Ectodermal cell (in vitro differentiated cells): ENCODE measurements around the gene BCOR.

Experiments
- H3K27ac ChIP-seq: 2 replicates; pipeline ENCODE4 v1.7.0; 2013; ENCODE audit warnings: mild to moderate bottlenecking, low read depth, low read length; ENCODE audit not compliant: insufficient read depth, poor library complexity, severe bottlenecking
- H3K27me3 ChIP-seq: 2 replicates; pipeline ENCODE4 v1.7.0; 2013; ENCODE audit warnings: mild to moderate bottlenecking, low read length; ENCODE audit not compliant: insufficient read depth, control insufficient read depth, poor library complexity, severe bottlenecking
- H3K36me3 ChIP-seq: one replicate; pipeline ENCODE4 v1.7.0; 2013; ENCODE audit warnings: low read length; ENCODE audit not compliant: control insufficient read depth, insufficient read depth
- H3K4me1 ChIP-seq: one replicate; pipeline ENCODE4 v1.7.0; 2013; ENCODE audit warnings: low read length; ENCODE audit not compliant: control insufficient read depth, insufficient read depth
- H3K4me3 ChIP-seq: 2 replicates; pipeline ENCODE4 v1.7.0; 2013; ENCODE audit warnings: low read depth, low read length, control low read depth; ENCODE audit not compliant: insufficient read depth
- H3K9me3 ChIP-seq: 2 replicates; pipeline ENCODE4 v1.7.0; 2013; ENCODE audit warnings: mild to moderate bottlenecking, low read length, moderate library complexity; ENCODE audit not compliant: control insufficient read depth
- WGBS, 2 experiments: methylation state at CpG; one replicate each; pipeline ENCODE4 v1.1.7; 2013; ENCODE audit warnings: missing lambda C conversion rate in 2 of 2; 5-methylcytosine and 5-hydroxymethylcytosine counted together

Gene BCOR

GRCh38 chrX:40098264-40099054, 701 bp upstream of the BCOR start:
- Histone ChIP-seq H3K36me3 (no peaks in the 10 kb centered on the region), H3K4me1 (peaks cover 28% of the 10 kb centered on the region), H3K27ac (no peak overlapping the region), H3K9me3 (no peaks in the 10 kb centered on the region), H3K4me3 (peak overlapping the region; percentile 49), H3K27me3 (peaks cover 67% of the 10 kb centered on the region)
- 1% methylated on average over 74 of the region's 75 CpGs for WGBS, 2 experiments

- peak overlapping the region; percentile 49 for H3K4me3 ChIP-seq
- H3K4me1 ChIP-seq: peaks cover 26% of the 10 kb centered on the region
- peaks cover 67% of the 10 kb centered on the region for H3K27me3 ChIP-seq
- no peaks in the 10 kb centered on the region for H3K36me3 ChIP-seq
- no peaks in the 10 kb centered on the region for H3K9me3 ChIP-seq
- H3K27ac ChIP-seq: no peak overlapping the region
- 0% methylated on average over 42 of the region's 42 CpGs for WGBS, 2 experiments
Measured at GRCh38 chrX:40097141-40097503, 636 bp downstream of the BCOR start.

- no peaks in the 10 kb centered on the region for H3K9me3 ChIP-seq
- H3K27me3 ChIP-seq: peaks cover 70% of the 10 kb centered on the region
- peak overlapping the region; percentile 49 for H3K4me3 ChIP-seq
- peaks cover 20% of the 10 kb centered on the region for H3K4me1 ChIP-seq
- no peaks in the 10 kb centered on the region for H3K36me3 ChIP-seq
- WGBS, 2 experiments: 0% methylated on average over 53 to 64 of the region's 66 CpGs
- H3K27ac ChIP-seq: no peak overlapping the region
Measured at GRCh38 chrX:40096395-40097091, 1.2 kb downstream of the BCOR start.

GRCh38 chrX:40095583-40096394, 2.0 kb downstream of the BCOR start:
- Histone ChIP-seq H3K9me3 (no peaks in the 10 kb centered on the region), H3K27ac (no peak overlapping the region), H3K4me1 (peaks cover 14% of the 10 kb centered on the region), H3K4me3 (peak overlapping the region; percentile 49), H3K36me3 (no peaks in the 10 kb centered on the region), H3K27me3 (peaks cover 72% of the 10 kb centered on the region)
- WGBS, 2 experiments: 0% methylated on average over 67 to 76 of the region's 80 CpGs

- Histone ChIP-seq H3K27ac (no peak overlapping the region), H3K27me3 (peaks cover 72% of the 10 kb centered on the region), H3K4me3 (peak overlapping the region; percentile 49), H3K9me3 (no peaks in the 10 kb centered on the region), H3K36me3 (no peaks in the 10 kb centered on the region), H3K4me1 (peaks cover 18% of the 10 kb centered on the region)
- 0% methylated on average over 32 to 33 of the region's 33 CpGs for WGBS, 2 experiments
Measured at GRCh38 chrX:40094900-40095582, 2.7 kb downstream of the BCOR start.

GRCh38 chrX:40094041-40094899, 3.5 kb downstream of the BCOR start:
- Histone ChIP-seq H3K4me3 (peak overlapping the region; percentile 49), H3K9me3 (no peaks in the 10 kb centered on the region), H3K27ac (no peak overlapping the region), H3K4me1 (peaks cover 21% of the 10 kb centered on the region), H3K36me3 (no peaks in the 10 kb centered on the region), H3K27me3 (peaks cover 72% of the 10 kb centered on the region)
- WGBS, 2 experiments: 0% methylated on average over 76 of the region's 76 CpGs

GRCh38 chrX:40093586-40093985, 4.2 kb downstream of the BCOR start:
- 2 to 4% methylated on average over 10 of the region's 10 CpGs for WGBS, 2 experiments
- Histone ChIP-seq H3K27me3 (peaks cover 73% of the 10 kb centered on the region), H3K4me1 (peaks cover 24% of the 10 kb centered on the region), H3K4me3 (peak overlapping the region; percentile 49), H3K36me3 (no peaks in the 10 kb centered on the region), H3K9me3 (no peaks in the 10 kb centered on the region), H3K27ac (no peak overlapping the region)

GRCh38 chrX:40092808-40093435, 4.8 kb downstream of the BCOR start:
- peaks cover 27% of the 10 kb centered on the region for H3K4me1 ChIP-seq

More at GRCh38 chrX:40092808-40093435, 4.8 kb downstream of the BCOR start:
- H3K36me3 ChIP-seq: no peaks in the 10 kb centered on the region
- no peak overlapping the region for H3K4me3 ChIP-seq
- H3K9me3 ChIP-seq: no peaks in the 10 kb centered on the region
- peaks cover 79% of the 10 kb centered on the region for H3K27me3 ChIP-seq
- no peak overlapping the region for H3K27ac ChIP-seq
- 1% methylated on average over 7 of the region's 9 CpGs for WGBS, 2 experiments
